Measurements from ENCODE around the gene NKD1. TPM values are rescaled to one million over a fixed set of nuclear protein-coding genes. Genes with fewer than 3 reads are reported as not detected.

NKD1 gene
- total and polyA plus RNA-seq, 2 experiments from 2014 or later: not detected

DNA sequence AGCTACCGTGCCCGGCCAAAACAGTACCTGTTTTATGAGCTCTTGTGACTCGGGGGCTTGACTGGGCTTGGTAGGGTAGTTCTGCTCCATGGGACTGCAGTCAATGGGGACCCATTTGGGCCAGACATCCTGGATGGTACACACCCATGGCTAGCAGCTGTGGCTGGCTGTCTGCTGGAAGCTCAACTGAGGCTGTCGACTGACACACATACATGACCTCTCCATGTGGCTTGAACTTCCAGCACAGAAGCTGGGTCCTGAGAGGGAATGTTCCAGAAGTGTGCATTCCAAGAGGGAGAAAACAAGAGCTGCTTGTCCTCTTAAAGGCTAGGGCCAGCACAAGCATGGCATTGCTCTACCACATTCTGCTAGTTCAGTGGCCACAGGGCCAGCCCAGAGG, 14.9 kb upstream of the NKD1 start:
- 45 to 51% methylated on average over 4 of the region's 4 CpGs for WGBS, 2 experiments (ENCODE audit: low coverage in 1 of 2, low lambda C conversion rate in 2 of 2, missing lambda C conversion rate in 2 of 2)
- DNase-seq: no peak
- Histone ChIP-seq H2AFZ (no peak overlapping the region), H3K27ac (no peak overlapping the region), H3K36me3 (ENCODE audit: low read depth) (no peaks in the 10 kb centered on the region), H3K9me2 (ENCODE audit: insufficient read depth) (no peaks in the 10 kb centered on the region), H4K20me1 (ENCODE audit: insufficient read depth) (no peaks in the 10 kb centered on the region), H3K9me3 (ENCODE audit: low read depth) (no peaks in the 10 kb centered on the region), H3K4me1 (ENCODE audit: insufficient read depth) (no peaks in the 10 kb centered on the region), H3F3A (ENCODE audit: insufficient read depth) (no peaks in the 10 kb centered on the region), H3K27me3 (replicated peaks; ENCODE audit: insufficient read depth) (no peaks in the 10 kb centered on the region), H3K9ac (no peak overlapping the region), H3K4me2 (ENCODE audit: unreplicated experiment) (no peak overlapping the region), H3K79me2 (ENCODE audit: insufficient read depth) (no peaks in the 10 kb centered on the region), H3K4me3 (no peak overlapping the region)
- TF ChIP-seq EZH2 (IDR thresholded peaks at IDR 0.05; ENCODE audit: insufficient read depth, poor library complexity, severe bottlenecking) (no peak), EZH2phosphoT487 (IDR thresholded peaks at IDR 0.05; ENCODE audit: insufficient read depth, low read depth) (no peak)
- in situ Hi-C loops (cut with MboI): no loop called here

DNA sequence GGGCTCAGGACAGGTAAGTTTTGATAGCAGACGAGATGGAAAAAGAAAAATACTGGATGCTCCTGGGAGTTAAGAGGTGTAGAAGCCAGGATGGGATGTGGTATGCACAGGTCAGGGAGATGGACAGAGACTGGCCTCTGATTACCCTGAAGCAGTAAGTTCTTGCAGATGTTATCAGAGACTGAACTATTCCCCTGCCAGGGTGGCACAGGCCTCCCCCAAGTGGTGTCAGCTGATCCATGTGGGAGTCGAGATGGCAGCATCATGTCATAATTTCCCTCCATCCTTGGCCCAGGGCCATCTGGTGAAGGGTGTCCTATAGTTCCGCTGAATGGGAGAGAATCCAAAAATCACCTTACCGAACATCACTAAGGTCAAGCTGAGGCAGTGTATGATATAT, 14.1 kb upstream of the NKD1 start:
- H2AFZ ChIP-seq: no peak overlapping the region
- no peaks in the 10 kb centered on the region for H3K79me2 ChIP-seq (ENCODE audit: insufficient read depth)
- no peaks in the 10 kb centered on the region for H3F3A ChIP-seq (ENCODE audit: insufficient read depth)
- no peak for DNase-seq
- no peak overlapping the region for H3K4me2 ChIP-seq (ENCODE audit: unreplicated experiment)
- 49 to 50% methylated on average over 4 of the region's 4 CpGs for WGBS, 2 experiments (ENCODE audit: low coverage in 1 of 2, low lambda C conversion rate in 2 of 2, missing lambda C conversion rate in 2 of 2)
- no peaks in the 10 kb centered on the region for H3K9me2 ChIP-seq (ENCODE audit: insufficient read depth)
- no peak overlapping the region for H3K4me3 ChIP-seq
- no peak overlapping the region for H3K9ac ChIP-seq
- no peak for TF ChIP-seq EZH2phosphoT487 (IDR thresholded peaks at IDR 0.05; ENCODE audit: insufficient read depth, low read depth)
- no peak for TF ChIP-seq EZH2 (IDR thresholded peaks at IDR 0.05; ENCODE audit: insufficient read depth, poor library complexity, severe bottlenecking)
- no peak overlapping the region for H3K27ac ChIP-seq
- in situ Hi-C loops (cut with MboI): no loop called here
- no peaks in the 10 kb centered on the region for H4K20me1 ChIP-seq (ENCODE audit: insufficient read depth)
- no peaks in the 10 kb centered on the region for H3K36me3 ChIP-seq (ENCODE audit: low read depth)
- H3K4me1 ChIP-seq (ENCODE audit: insufficient read depth): no peaks in the 10 kb centered on the region
- no peaks in the 10 kb centered on the region for H3K27me3 ChIP-seq (replicated peaks; ENCODE audit: insufficient read depth)
- H3K9me3 ChIP-seq (ENCODE audit: low read depth): no peaks in the 10 kb centered on the region

DNA sequence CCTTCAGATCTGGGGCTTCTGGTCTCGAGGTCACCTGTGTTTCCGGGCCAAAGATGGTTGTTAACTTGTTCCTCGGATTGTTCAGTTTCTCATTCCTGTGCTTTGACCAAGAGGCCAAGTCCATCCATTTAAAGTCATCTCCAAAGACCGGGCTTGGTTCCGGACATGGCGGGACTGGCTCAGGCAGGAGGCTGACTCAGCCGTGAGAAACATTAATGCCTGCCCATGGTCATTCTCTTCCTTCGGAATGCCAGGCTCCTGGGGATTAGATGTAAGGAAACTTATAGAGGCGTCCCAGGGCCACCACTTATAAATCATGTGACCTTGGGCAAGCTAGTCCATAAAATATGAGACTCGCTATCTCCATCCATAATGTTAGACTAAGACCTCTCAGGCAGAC, 13.6 kb upstream of the NKD1 start:
- no peaks in the 10 kb centered on the region for H3K36me3 ChIP-seq (ENCODE audit: low read depth)
- no peaks in the 10 kb centered on the region for H4K20me1 ChIP-seq (ENCODE audit: insufficient read depth)
- TF ChIP-seq EZH2 (IDR thresholded peaks at IDR 0.05; ENCODE audit: insufficient read depth, poor library complexity, severe bottlenecking) (no peak), EZH2phosphoT487 (IDR thresholded peaks at IDR 0.05; ENCODE audit: insufficient read depth, low read depth) (no peak)
- H3K27me3 ChIP-seq (replicated peaks; ENCODE audit: insufficient read depth): no peaks in the 10 kb centered on the region
- DNase-seq: no peak
- H3K79me2 ChIP-seq (ENCODE audit: insufficient read depth): no peaks in the 10 kb centered on the region
- H3K27ac ChIP-seq: no peak overlapping the region
- no peak overlapping the region for H2AFZ ChIP-seq
- no peaks in the 10 kb centered on the region for H3K9me3 ChIP-seq (ENCODE audit: low read depth)
- no peaks in the 10 kb centered on the region for H3K9me2 ChIP-seq (ENCODE audit: insufficient read depth)
- no peaks in the 10 kb centered on the region for H3F3A ChIP-seq (ENCODE audit: insufficient read depth)
- H3K4me2 ChIP-seq (ENCODE audit: unreplicated experiment): no peak overlapping the region
- H3K9ac ChIP-seq: no peak overlapping the region
- WGBS, 2 experiments (ENCODE audit: low coverage in 1 of 2, low lambda C conversion rate in 2 of 2, missing lambda C conversion rate in 2 of 2): 70 to 75% methylated on average over 10 of the region's 10 CpGs
- H3K4me3 ChIP-seq: no peak overlapping the region
- no peaks in the 10 kb centered on the region for H3K4me1 ChIP-seq (ENCODE audit: insufficient read depth)
- in situ Hi-C loops (cut with MboI): no loop called here

DNA sequence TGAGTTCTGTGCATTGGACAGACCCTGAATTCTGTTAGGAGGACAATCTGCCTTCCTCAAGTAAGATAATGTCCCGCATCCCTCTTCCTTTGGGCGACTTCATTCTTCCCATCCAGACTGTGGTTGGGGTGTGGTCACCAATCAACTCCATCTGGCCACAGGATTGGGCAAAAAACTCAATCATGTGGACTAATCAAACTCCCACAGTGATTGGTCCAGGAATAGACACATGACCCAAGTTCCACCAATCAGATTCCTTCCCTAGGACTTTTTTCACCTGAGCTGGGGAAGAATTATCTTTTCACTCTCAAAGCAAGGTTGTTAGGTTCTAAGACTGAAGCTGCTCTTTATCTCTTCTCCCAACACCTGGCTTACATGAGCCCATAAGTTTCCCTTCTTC, 13.2 kb upstream of the NKD1 start:
- DNase-seq: no peak
- in situ Hi-C loops (cut with MboI): no loop called here
- H3K9me2 ChIP-seq (ENCODE audit: insufficient read depth): no peaks in the 10 kb centered on the region

More for the DNA sequence above, 13.2 kb upstream of the NKD1 start:
- no peak overlapping the region for H2AFZ ChIP-seq
- H3K9ac ChIP-seq: no peak overlapping the region
- no peaks in the 10 kb centered on the region for H3K27me3 ChIP-seq (replicated peaks; ENCODE audit: insufficient read depth)
- H3K36me3 ChIP-seq (ENCODE audit: low read depth): no peaks in the 10 kb centered on the region
- no peaks in the 10 kb centered on the region for H3K9me3 ChIP-seq (ENCODE audit: low read depth)
- no peaks in the 10 kb centered on the region for H3F3A ChIP-seq (ENCODE audit: insufficient read depth)
- TF ChIP-seq EZH2phosphoT487 (IDR thresholded peaks at IDR 0.05; ENCODE audit: insufficient read depth, low read depth) (no peak), EZH2 (IDR thresholded peaks at IDR 0.05; ENCODE audit: insufficient read depth, poor library complexity, severe bottlenecking) (no peak)
- no peak overlapping the region for H3K4me3 ChIP-seq
- no peaks in the 10 kb centered on the region for H3K79me2 ChIP-seq (ENCODE audit: insufficient read depth)
- no peak overlapping the region for H3K27ac ChIP-seq
- H4K20me1 ChIP-seq (ENCODE audit: insufficient read depth): no peaks in the 10 kb centered on the region
- 62 to 85% methylated on average over 2 of the region's 2 CpGs for WGBS, 2 experiments (ENCODE audit: low coverage in 1 of 2, low lambda C conversion rate in 2 of 2, missing lambda C conversion rate in 2 of 2)
- no peak overlapping the region for H3K4me2 ChIP-seq (ENCODE audit: unreplicated experiment)
- H3K4me1 ChIP-seq (ENCODE audit: insufficient read depth): no peaks in the 10 kb centered on the region

All from GM23248 (cell line).